NT2/D1 (cell line): ENCODE results near the gene RIMBP2.

Source experiments
- DNase-seq: peaks from one replicate; pipeline ENCODE4 v3.0.0-alpha.2; 2011; ENCODE audit warnings: low read depth, low spot score
- H3K27me3 ChIP-seq: 2 replicates; pipeline ENCODE4 v1.6.0; 2011; ENCODE audit warnings: mild to moderate bottlenecking; ENCODE audit not compliant: insufficient read length, insufficient read depth
- H3K36me3 ChIP-seq: 2 replicates; pipeline ENCODE4 v1.6.1; 2011; ENCODE audit warnings: mild to moderate bottlenecking, low read length, mixed read lengths; ENCODE audit not compliant: insufficient read depth, insufficient read length
- H3K4me1 ChIP-seq: 2 replicates; pipeline ENCODE4 v1.5.1; 2011; ENCODE audit not compliant: insufficient read depth, insufficient read length
- H3K4me3 ChIP-seq: 2 replicates; pipeline ENCODE4 v1.5.1; 2011; ENCODE audit warnings: low read depth; ENCODE audit not compliant: insufficient read length
- H3K9ac ChIP-seq: 2 replicates; pipeline ENCODE4 v1.6.0; 2011; ENCODE audit warnings: low read depth; ENCODE audit not compliant: insufficient read length
- H3K9me3 ChIP-seq: 2 replicates; pipeline ENCODE4 v1.5.1; 2011; ENCODE audit warnings: mild to moderate bottlenecking, low read length; ENCODE audit not compliant: insufficient read depth
- SUZ12 ChIP-seq: IDR thresholded peaks from 2 replicates; pipeline ENCODE4 v1.6.1; 2011; ENCODE audit not compliant: insufficient read length, insufficient read depth; ENCODE audit errors: extremely low read depth
- YY1 ChIP-seq: IDR thresholded peaks from 2 replicates; pipeline ENCODE4 v1.6.1; 2011; ENCODE audit not compliant: insufficient read length, insufficient read depth
- ZNF274 ChIP-seq: IDR thresholded peaks from 2 replicates; pipeline ENCODE4 v1.6.1; 2011; ENCODE audit warnings: mild to moderate bottlenecking, low read depth, low read length

RIMBP2 gene

GRCh38 chr12:130674676-130675075 lies 41.4 kb downstream of the RIMBP2 start:
- Histone ChIP-seq H3K27me3 (no peaks in the 10 kb centered on the region), H3K4me3 (no peak overlapping the region), H3K9ac (no peak overlapping the region), H3K9me3 (no peaks in the 10 kb centered on the region), H3K36me3 (no peaks in the 10 kb centered on the region), H3K4me1 (peaks cover 10% of the 10 kb centered on the region)
- no peak for DNase-seq
- TF ChIP-seq YY1 (no peak), SUZ12 (no peak), ZNF274 (no peak)

DNA sequence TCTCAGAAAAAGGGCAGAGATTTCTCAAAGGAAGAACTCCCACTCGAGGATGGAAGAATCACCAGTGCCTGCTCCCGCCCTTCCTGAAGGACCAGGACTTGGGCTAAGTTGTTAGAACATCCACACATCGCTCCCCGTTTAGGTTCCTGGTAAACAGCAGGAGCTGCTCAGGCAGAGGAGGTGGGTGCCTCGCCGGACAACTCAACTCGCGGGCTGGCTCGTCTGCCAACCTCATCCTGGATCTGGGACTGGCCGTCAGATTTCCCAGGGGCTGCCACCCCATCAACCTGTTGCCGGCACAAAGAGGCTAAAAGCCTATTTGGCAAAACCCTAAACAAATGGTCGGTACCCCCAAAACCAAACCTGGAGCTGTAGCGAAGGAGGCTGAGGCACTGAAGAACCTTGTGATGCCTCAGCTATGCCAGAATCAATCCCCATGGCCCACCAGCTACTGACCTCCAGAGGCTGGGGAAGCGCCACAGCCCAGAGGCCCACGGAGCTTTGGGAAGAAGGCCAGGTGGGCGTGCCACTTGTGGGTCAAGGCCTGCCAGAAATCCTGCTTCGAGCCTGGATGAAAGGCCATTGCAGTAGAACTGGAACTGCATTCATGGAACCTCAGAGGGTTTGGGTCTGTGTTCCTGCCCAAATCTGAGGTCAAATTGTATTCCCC lies 42.9 kb downstream of the RIMBP2 start:
- Histone ChIP-seq H3K4me1 (peaks cover 8% of the 10 kb centered on the region), H3K27me3 (no peaks in the 10 kb centered on the region), H3K9me3 (peaks cover 5% of the 10 kb centered on the region; the same call in 1 of the 2 replicates), H3K4me3 (no peak overlapping the region), H3K36me3 (no peaks in the 10 kb centered on the region), H3K9ac (no peak overlapping the region)
- DNase-seq, result no peak
- no peak for TF ChIP-seq YY1
- TF ChIP-seq SUZ12, result no peak
- TF ChIP-seq ZNF274, result no peak

DNA sequence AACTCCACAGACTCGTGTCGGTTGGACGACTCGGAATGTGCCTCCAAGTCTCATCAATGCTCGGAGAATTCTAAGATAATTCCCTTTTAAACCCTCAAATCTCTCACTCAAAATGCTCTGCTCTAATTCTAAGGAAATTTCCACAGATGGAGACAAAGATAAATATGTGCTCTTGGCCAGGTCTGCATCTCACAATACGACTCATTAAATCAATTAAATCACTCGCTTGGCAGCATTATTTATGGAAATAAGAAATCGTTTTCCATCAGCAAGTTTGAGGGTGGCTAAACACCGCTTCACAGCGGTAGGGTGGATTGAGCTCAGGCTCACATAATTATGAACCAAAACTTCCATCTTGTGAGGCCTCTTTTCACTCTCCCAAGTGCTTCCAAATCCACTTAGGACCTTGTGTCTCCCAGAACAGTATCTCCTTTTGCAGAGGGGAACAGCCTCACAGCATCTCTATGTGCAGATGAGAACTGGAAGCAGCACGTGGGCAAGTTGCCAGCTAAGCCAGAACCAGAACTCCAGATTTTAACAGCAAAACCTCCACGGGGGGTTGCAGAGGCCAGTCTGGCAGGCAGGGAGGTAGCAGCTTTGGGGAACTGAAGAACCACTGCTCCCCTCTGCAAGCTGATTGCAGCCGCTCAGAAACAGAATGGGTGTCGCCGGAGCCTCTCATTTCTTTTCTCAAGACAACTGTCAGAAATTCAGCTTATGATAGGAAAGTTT lies 43.8 kb downstream of the RIMBP2 start:
- no peaks in the 10 kb centered on the region for H3K27me3 ChIP-seq
- TF ChIP-seq ZNF274, result no peak
- TF ChIP-seq SUZ12, result no peak

GRCh38 chr12:130671556-130671955 lies 44.5 kb downstream of the RIMBP2 start:
- H3K9me3 ChIP-seq, result peaks cover 16% of the 10 kb centered on the region; the same call in 1 of the 2 replicates
- no peak overlapping the region for H3K4me3 ChIP-seq
- peaks cover 2% of the 10 kb centered on the region for H3K4me1 ChIP-seq
- no peak for DNase-seq
- no peaks in the 10 kb centered on the region for H3K27me3 ChIP-seq
- no peaks in the 10 kb centered on the region for H3K36me3 ChIP-seq
- no peak overlapping the region for H3K9ac ChIP-seq
- TF ChIP-seq SUZ12 (no peak), YY1 (no peak), ZNF274 (no peak)

More for the DNA sequence above, 43.8 kb downstream of the RIMBP2 start:
- Histone ChIP-seq H3K9me3 (peaks cover 14% of the 10 kb centered on the region; the same call in 1 of the 2 replicates), H3K4me3 (no peak overlapping the region), H3K9ac (no peak overlapping the region), H3K36me3 (no peaks in the 10 kb centered on the region), H3K4me1 (peaks cover 2% of the 10 kb centered on the region)
- no peak for DNase-seq

DNA sequence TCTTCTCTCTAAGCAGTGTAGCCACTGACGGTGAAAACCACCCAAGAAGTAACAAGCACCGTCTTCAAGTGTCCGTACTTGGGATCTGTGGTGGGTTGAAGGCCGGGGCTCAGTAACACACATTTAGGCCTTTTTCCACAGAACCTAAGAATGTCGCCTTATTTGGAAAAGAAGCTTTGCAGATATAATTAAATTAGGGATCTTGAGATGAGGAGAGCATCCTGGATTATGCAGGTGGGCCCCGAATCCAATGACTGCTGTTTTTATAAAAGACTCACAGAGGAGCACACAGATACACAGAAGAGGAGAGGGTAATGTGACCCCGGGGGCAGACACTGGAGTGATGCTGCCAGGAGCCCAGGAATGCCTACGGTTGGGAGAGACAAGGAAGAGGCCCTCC lies 46.3 kb downstream of the RIMBP2 start:
- H3K4me3 ChIP-seq, result no peak overlapping the region
- DNase-seq, result no peak
- TF ChIP-seq SUZ12 (no peak), ZNF274 (no peak), YY1 (no peak)

DNA sequence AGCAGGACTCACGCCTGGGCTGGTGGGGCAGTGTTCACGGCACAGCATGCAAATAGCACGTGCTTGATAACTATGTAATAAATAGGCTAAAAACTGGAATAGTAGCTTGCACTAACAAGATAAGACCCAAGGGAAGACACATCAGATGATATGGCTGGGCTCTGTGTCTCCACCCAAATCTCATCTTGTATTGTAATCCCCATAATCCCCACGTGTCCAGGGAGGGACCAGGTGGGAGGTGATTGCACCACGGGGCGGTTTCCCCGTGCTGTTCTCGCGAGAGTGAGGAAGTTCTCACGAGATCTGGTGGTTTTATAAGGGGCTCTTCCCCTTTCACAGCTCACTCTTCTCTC lies 46.9 kb downstream of the RIMBP2 start:
- Histone ChIP-seq H3K9me3 (peaks cover 16% of the 10 kb centered on the region; the same call in 1 of the 2 replicates), H3K4me1 (peaks cover 2% of the 10 kb centered on the region), H3K4me3 (no peak overlapping the region), H3K9ac (no peak overlapping the region), H3K36me3 (no peaks in the 10 kb centered on the region), H3K27me3 (no peaks in the 10 kb centered on the region)
- DNase-seq, result no peak
- no peak for TF ChIP-seq YY1
- no peak for TF ChIP-seq SUZ12
- TF ChIP-seq ZNF274, result no peak

More for the DNA sequence above, 46.3 kb downstream of the RIMBP2 start:
- H3K4me1 ChIP-seq, result peaks cover 2% of the 10 kb centered on the region
- no peak overlapping the region for H3K9ac ChIP-seq
- no peaks in the 10 kb centered on the region for H3K27me3 ChIP-seq
- H3K36me3 ChIP-seq, result no peaks in the 10 kb centered on the region
- H3K9me3 ChIP-seq, result peaks cover 16% of the 10 kb centered on the region; the same call in 1 of the 2 replicates

DNA sequence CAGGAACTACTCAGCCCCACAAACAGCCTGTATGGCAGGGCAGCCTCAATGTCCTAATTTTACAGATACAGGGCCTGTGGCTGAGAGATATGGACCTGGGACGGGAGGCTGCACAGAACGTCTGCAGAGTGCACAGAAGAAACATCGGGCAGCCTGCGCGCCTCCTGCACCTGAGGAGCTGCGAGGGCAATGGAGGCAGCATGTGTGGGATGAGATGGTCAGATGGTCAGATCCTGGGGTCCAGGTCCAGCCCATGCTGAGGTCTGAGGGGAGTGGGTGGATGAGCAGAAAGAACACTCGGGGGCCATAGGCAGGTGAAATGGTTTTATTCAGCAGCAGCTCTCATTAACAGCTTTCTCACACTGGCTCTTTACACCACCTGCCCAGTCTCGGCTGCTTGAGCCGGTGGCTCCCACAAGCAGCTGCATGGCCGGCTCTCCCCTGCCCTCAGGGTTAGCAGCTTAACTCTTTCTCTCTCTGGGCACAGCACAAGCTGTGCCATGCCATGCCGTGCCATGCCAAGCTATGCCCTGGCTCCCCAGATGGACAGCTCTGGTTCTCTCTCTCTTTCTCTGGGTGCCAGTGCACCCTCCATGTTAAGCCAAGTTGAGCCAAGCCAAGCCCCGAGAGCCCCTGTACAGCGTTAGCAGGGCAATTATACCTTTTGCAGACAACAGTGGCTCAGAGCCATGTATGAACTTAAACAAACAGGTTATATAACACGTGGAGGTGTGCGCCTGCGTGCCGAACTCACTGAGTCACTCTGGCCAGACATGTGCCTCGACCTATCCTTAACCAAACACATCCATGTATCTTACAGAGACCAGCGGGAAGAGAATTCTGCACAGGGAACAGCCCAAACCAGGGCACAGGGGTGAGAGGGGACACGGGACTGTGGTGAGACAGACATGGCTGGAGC lies 47.6 kb downstream of the RIMBP2 start:
- H3K4me1 ChIP-seq, result peaks cover 2% of the 10 kb centered on the region
- no peak overlapping the region for H3K9ac ChIP-seq
- H3K4me3 ChIP-seq, result no peak overlapping the region
- no peaks in the 10 kb centered on the region for H3K36me3 ChIP-seq
- no peak for TF ChIP-seq SUZ12
- TF ChIP-seq ZNF274, result no peak
- no peak for TF ChIP-seq YY1
- H3K27me3 ChIP-seq, result no peaks in the 10 kb centered on the region
- DNase-seq, result no peak
- H3K9me3 ChIP-seq, result peaks cover 16% of the 10 kb centered on the region; the same call in 1 of the 2 replicates
